ENCODE results near the gene SYT1.
"Not testable (repeated sequence)": the region's sequence is repeated elsewhere in the genome, so short reads cannot be mapped to it uniquely, and the experiment has no call there.

SYT1 gene

DNA sequence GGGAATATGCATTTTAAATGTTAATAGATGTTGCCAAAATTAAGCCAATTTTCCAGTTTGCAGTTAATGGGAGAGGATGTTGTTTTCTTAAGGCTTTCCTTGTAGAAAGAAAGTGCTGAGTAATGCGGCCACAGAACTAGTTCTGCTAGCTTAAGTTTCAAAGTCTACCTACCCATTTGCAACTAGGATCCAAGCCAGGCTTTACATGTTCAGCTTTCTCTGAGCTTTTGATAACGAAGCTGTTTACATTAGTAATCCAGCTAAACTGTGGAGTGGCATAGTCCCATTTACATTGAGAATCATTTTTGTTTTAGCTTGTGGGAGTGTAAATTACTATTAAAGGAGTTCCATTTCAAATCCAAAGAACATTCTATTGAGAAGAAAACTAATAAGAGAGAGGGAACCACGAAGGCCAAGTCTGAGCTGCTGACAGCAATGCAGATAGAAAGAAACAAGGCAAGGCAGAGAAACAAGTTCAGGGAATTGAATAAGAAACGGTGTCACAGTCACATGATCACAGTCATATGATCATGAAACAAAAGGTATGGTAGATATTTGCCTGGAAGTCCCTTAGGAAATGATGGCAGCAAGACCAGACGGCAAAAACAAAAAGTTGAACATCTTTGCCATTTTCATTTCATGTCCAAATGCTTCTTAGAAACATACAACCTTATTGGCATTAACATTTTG lies 551.3 kb downstream of the SYT1 start:
- no peak for DNase-seq

- DNase-seq = no peak
Measured at GRCh38 chr12:79420146-79420618, 555.6 kb downstream of the SYT1 start.

- DNase-seq = no peak
Measured at GRCh38 chr12:79421236-79421740, 556.7 kb downstream of the SYT1 start.

DNA sequence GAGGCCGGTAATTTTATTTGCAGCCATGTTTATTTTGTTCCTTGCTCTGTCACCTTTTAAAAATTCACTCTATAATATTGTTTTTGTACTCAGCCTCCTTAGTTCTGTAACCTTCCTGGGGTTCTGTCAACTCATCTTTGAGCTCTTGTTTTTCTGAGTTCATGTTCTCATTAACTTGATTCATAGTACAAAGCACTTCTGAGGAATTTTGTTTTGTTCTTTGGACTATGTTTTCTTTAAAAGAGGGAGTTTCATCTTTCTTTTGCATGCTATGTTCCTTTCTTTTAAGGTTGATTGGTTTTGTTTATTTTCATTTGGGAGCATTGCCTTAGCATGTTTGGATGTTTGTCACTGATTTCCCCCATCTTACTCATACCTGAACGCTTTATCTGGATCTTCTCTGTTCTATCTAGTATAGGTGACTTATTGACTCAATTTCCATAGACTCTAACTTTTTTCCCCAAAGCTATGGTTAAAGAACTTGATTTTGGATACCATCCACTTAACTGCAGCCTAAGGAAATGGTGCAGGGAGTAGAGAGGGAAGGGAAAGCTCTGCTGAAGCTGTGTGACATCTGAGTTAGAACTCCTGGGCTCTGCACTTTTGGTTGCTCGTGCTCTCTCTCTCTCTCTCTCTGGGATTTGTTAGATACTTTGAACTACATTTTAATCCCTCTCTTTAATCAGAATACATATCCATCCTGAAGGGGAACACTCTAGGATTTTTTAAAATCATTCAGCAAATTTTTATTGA lies 557.7 kb downstream of the SYT1 start:
- DNase-seq = no peak

GRCh38 chr12:79423560-79423959 lies 559.0 kb downstream of the SYT1 start:
- DNase-seq = no peak

DNA sequence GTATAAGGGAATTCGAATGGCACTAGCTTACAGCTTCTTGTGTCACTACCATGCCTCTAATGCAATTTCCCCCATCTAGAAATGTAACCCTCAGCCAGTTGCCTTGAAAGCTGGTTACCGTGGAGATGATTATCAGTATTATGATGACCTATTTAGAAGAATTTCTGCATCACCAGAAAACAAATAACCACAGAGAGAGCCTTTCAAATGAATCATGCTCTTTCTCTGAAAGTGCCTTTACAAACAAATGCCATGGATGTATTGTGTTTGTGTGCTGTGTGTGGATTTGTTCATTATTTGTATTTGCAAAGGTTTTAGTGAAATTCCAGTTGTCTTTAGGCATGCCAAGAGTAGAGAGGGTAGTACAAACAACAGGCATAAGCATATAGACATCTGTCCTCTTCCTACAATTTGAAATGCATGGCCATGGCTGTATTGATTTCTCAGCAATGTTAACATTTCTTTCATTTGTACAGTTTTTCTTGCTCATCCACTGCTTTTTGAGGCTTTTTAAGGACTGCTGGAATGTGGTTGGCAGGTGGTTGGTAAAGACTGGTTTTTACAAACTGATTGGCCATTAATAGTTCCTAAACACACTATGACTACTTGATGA lies 559.6 kb downstream of the SYT1 start:
- DNase-seq = peak; percentile 13

- no peak for DNase-seq
Measured at GRCh38 chr12:79426121-79426520, 561.5 kb downstream of the SYT1 start.

- not testable (repeated sequence) for DNase-seq
Measured at GRCh38 chr12:79426744-79427143, 562.2 kb downstream of the SYT1 start.

GRCh38 chr12:79433465-79434072 lies 569.0 kb downstream of the SYT1 start:
- no peak for DNase-seq

GRCh38 chr12:79434561-79434960 lies 570.0 kb downstream of the SYT1 start:
- DNase-seq = no peak

DNA sequence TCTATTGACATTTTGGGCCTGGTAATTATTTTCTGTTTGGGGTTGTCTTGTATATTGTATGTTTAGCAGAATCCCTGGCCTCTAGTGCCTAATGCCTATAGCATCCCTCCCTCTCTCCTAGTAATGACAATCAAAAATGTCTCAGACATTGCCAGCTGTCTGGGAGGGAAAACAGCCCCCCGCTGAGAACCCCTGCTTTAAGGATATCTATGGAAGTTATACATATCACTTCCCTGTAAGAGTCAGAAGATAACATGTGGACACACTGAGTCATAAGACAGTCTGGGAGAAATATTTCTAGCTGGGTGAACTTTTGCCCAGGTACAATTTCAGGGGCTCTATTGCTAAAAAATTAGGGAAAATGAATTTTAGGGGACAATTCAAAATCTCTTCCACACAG lies 571.2 kb downstream of the SYT1 start:
- no peak for DNase-seq

- no peak for DNase-seq
Measured at GRCh38 chr12:79438480-79439174, 574.1 kb downstream of the SYT1 start.

- DNase-seq = no peak
Measured at GRCh38 chr12:79439175-79439825, 574.7 kb downstream of the SYT1 start.

- no peak for DNase-seq
Measured at GRCh38 chr12:79441534-79441933, 577.0 kb downstream of the SYT1 start.

GRCh38 chr12:79442396-79442795 lies 577.8 kb downstream of the SYT1 start:
- no peak for DNase-seq

GRCh38 chr12:79444089-79444488 lies 579.5 kb downstream of the SYT1 start:
- DNase-seq = no peak

DNA sequence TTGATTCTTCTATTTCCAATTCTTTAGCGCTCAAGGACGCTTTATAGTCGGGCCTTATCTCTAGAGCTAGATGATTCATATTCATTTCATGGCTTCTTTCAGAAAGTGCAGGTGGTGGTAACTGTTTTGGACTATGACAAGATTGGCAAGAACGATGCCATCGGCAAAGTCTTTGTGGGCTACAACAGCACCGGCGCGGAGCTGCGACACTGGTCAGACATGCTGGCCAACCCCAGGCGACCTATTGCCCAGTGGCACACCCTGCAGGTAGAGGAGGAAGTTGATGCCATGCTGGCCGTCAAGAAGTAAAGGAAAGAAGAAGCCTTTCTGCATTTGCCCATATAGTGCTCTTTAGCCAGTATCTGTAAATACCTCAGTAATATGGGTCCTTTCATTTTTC lies 584.2 kb downstream of the SYT1 start:
- DNase-seq = no peak

DNA sequence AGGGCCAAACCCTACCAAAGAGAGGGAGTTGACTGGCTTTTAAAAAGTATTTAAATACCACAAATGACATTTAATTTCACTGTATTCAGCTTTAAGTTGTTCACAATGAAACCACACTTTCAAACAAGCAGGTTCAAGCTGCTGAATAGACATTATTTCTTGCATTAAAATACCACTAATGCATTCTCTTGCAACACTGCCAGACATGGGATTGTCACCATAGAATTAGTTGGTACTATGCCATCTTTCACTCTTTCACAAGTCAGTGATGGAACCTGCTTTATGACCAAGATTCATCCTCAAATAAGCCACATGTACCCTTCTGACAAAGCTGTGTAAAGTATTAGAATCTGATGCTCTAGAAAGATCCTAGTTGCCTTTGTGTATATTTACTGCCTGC lies 586.8 kb downstream of the SYT1 start:
- no peak for DNase-seq

- no peak for DNase-seq
Measured at GRCh38 chr12:79451978-79452377, 587.4 kb downstream of the SYT1 start.

DNA sequence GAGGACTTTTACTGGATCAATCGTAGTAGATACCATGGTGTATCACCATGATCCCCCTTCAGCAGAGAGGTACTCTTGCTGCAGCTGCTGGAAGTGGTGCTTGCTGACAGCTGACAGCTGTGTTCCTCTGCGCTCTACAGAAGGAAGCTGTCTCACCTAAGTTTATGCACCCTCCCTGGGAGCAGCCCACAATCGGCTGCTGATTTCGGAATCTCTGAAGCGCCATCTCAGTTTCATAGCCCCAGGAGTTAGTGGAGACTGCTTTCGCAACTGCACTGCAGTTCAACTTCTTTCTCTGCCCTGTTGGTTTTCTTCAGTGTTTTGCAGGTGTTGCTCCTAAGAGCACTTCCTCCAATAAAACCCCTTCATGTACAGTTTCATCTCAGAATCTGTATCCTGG lies 588.3 kb downstream of the SYT1 start:
- no peak for DNase-seq

GRCh38 chr12:79453820-79454219 lies 589.2 kb downstream of the SYT1 start:
- no peak for DNase-seq

DNA sequence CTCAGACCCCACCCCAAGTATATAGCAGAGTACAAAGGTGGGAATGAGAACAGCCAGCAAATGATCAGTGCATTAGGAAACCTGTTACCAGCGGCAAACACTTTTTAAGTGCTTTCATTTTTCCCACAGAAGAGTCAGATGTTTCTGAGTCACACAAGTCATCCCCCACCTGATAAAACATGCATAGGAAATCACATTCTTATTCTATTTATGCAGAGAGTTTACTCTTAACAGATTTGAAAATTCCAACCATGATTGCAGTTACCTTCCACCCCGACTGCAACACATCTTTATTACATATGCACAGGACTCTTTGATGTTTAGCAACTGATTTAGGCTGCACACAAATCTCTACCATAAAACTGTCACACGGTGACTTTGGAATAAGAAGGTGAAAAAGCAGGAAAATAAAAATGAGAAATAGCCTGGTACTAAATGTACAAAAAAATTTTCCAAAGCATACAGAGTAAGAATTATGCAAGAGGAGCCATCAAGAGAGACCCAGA lies 589.8 kb downstream of the SYT1 start:
- DNase-seq = no peak
